PC-3 (cell line): ENCODE data around the gene ZNF592. TPM values are rescaled to one million over a fixed set of nuclear protein-coding genes. Genes with fewer than 3 reads are reported as not detected.

Experiments used
- ATAC-seq: fragments of 200-7000 bp; cut with Tn5 transposase; 2 replicates; pipeline ENCODE4 v1.9.1; 2020; ENCODE audit warnings: mild to moderate bottlenecking, moderate library complexity
- BruUV-seq: library from RNA; stranded (reverse); fragments of 400-500 nt; replicated peaks from 2 replicates; lab custom pipeline; 2021; lab: Mats Ljungman, UMichigan
- CTCF ChIA-PET: fragments of 300-600 bp; sonication (Branson Sonifier 250); formaldehyde crosslinking; loops from one replicate; lab custom pipeline; 2022; ENCODE audit warnings: antibody characterized with exemption; lab: Charles Lee
- POLR2A ChIA-PET: fragments of 300-600 bp; sonication (Branson Sonifier 250); formaldehyde crosslinking; loops from one replicate; lab custom pipeline; 2022; ENCODE audit warnings: antibody characterized with exemption; ENCODE audit not compliant: unreplicated experiment; lab: Charles Lee
- DNase-seq: peaks from one replicate; pipeline ENCODE4 v3.0.0-alpha.2; 2015
- H2AFZ ChIP-seq: fragments of 300-600 bp; sonication (generic); 2 replicates; pipeline ENCODE4 v1.6.0; 2016; ENCODE audit warnings: antibody characterized with exemption, low read length
- H3F3A ChIP-seq: fragments of 300-600 bp; sonication (generic); one replicate; pipeline ENCODE4 v1.6.0; 2017; ENCODE audit warnings: antibody characterized with exemption, low read length, control low read depth, mild to moderate bottlenecking; ENCODE audit not compliant: unreplicated experiment
- H3K27ac ChIP-seq: fragments of 300-600 bp; sonication (generic); 2 replicates; pipeline ENCODE4 v1.5.1; 2016; ENCODE audit warnings: mild to moderate bottlenecking, low read length
- H3K27me3 ChIP-seq: fragments of 300-600 bp; sonication (generic); 2 replicates; pipeline ENCODE4 v1.6.1; 2016; ENCODE audit warnings: low read length, mixed read lengths
- H3K36me3 ChIP-seq: fragments of 300-600 bp; sonication (generic); 2 replicates; pipeline ENCODE4 v1.6.1; 2016; ENCODE audit warnings: low read depth, mixed run types, low read length, mixed read lengths
- H3K4me1 ChIP-seq: fragments of 300-600 bp; sonication (generic); 2 replicates; pipeline ENCODE4 v1.5.1; 2016; ENCODE audit warnings: low read length; ENCODE audit not compliant: insufficient read depth
- H3K4me2 ChIP-seq: fragments of 300-600 bp; sonication (generic); 2 replicates; pipeline ENCODE4 v1.6.0; 2016; ENCODE audit warnings: low read length
- H3K4me3 ChIP-seq: fragments of 300-600 bp; sonication (generic); 2 replicates; pipeline ENCODE4 v1.5.1; 2016; ENCODE audit warnings: mild to moderate bottlenecking, low read length, mixed read lengths
- H3K79me2 ChIP-seq: fragments of 300-600 bp; sonication (generic); 2 replicates; pipeline ENCODE4 v1.6.1; 2017; ENCODE audit warnings: low read length, mixed read lengths
- H3K9ac ChIP-seq: fragments of 300-600 bp; sonication (generic); 2 replicates; pipeline ENCODE4 v1.6.0; 2016; ENCODE audit warnings: mild to moderate bottlenecking, low read length
- H3K9me2 ChIP-seq: fragments of 300-600 bp; sonication (generic); replicated peaks from 2 replicates; pipeline ENCODE4 v1.6.1; 2016; ENCODE audit warnings: mixed run types, low read length, mixed read lengths
- H3K9me3 ChIP-seq: fragments of 300-600 bp; sonication (generic); 2 replicates; pipeline ENCODE4 v1.6.1; 2016; ENCODE audit warnings: low read length, mixed read lengths
- H4K20me1 ChIP-seq: fragments of 300-600 bp; sonication (generic); 2 replicates; pipeline ENCODE4 v1.6.1; 2016; ENCODE audit warnings: low read length, mixed read lengths
- EZH2 ChIP-seq: fragments of 300-600 bp; sonication (generic); IDR thresholded peaks from one replicate; pipeline ENCODE4 v1.6.1; 2017; ENCODE audit warnings: antibody characterized with exemption, mild to moderate bottlenecking, low read length; ENCODE audit not compliant: unreplicated experiment
- EZH2phosphoT487 ChIP-seq: fragments of 300-600 bp; sonication (generic); IDR thresholded peaks from 2 replicates; pipeline ENCODE4 v1.6.1; 2018; ENCODE audit warnings: mild to moderate bottlenecking, antibody characterized with exemption, low read length, borderline replicate concordance
- intact Hi-C: fragments of 100-400 bp; cut with micrococcal nuclease; formaldehyde crosslinking; loops from 2 replicates; pipeline ENCODE4 v1.9.0; 2023
- total RNA-seq: library from RNA; depleted of rRNA; stranded (reverse); fragments of >200 nt; gene quantifications from 2 replicates; pipeline ENCODE4 v1.2.3, GENCODE V29; 2014; rRNA removed
- TF ChIP-seq, protein P1 (sequence below): fragments of 300-600 bp; sonication (generic); conservative IDR thresholded peaks from 2 replicates; pipeline ENCODE4 v1.5.1; 2017; ENCODE audit warnings: antibody characterized with exemption, low read depth, mild to moderate bottlenecking, low read length

ZNF592 gene
- total RNA-seq, 1 experiment from 2014 or later, result 12.3 TPM

DNA sequence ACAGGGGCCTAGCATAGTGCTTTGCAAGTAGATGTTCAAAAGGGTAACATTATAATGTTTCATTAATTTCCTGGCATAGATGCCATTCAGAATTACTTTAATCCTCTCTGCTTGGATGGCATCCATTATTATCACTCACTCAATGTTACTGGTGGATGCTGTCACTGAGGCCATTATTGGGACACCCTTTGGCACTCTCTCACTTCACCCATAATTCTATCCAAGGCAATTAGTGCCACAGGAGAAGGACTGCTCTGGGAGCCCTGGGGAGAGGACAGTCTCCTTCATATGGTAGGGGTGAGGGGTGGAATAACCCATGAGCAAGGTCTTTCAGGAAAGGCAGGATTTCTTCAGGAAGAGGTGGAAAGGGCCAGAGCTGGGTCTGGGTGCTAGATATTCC is 107.4 kb downstream of the ZNF592 start:
- Histone ChIP-seq H3K79me2 (peaks cover 12% of the 10 kb centered on the region), H3K4me2 (no peak overlapping the region), H3K9ac (no peak overlapping the region), H3K9me2 (no peaks in the 10 kb centered on the region), H3F3A (no peaks in the 10 kb centered on the region), H2AFZ (no peak overlapping the region), H3K4me1 (peaks cover 38% of the 10 kb centered on the region), H3K27me3 (no peaks in the 10 kb centered on the region), H3K4me3 (no peak overlapping the region), H4K20me1 (no peaks in the 10 kb centered on the region), H3K9me3 (no peaks in the 10 kb centered on the region), H3K27ac (no peak overlapping the region), H3K36me3 (no peaks in the 10 kb centered on the region)
- CTCF ChIA-PET, result no interaction called here
- BruUV-seq, result no TSS peak
- DNase-seq, result no peak
- intact Hi-C loops, result no loop called here
- ATAC-seq, result no peak
- POLR2A ChIA-PET, result no interaction called here
- TF ChIP-seq, protein P1, sequence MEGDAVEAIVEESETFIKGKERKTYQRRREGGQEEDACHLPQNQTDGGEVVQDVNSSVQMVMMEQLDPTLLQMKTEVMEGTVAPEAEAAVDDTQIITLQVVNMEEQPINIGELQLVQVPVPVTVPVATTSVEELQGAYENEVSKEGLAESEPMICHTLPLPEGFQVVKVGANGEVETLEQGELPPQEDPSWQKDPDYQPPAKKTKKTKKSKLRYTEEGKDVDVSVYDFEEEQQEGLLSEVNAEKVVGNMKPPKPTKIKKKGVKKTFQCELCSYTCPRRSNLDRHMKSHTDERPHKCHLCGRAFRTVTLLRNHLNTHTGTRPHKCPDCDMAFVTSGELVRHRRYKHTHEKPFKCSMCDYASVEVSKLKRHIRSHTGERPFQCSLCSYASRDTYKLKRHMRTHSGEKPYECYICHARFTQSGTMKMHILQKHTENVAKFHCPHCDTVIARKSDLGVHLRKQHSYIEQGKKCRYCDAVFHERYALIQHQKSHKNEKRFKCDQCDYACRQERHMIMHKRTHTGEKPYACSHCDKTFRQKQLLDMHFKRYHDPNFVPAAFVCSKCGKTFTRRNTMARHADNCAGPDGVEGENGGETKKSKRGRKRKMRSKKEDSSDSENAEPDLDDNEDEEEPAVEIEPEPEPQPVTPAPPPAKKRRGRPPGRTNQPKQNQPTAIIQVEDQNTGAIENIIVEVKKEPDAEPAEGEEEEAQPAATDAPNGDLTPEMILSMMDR, result no peak
- TF ChIP-seq EZH2phosphoT487 (no peak), EZH2 (no peak)

Other genes with a start within 250 kb of the ZNF592 start
- gene ZSCAN2, start 147.6 kb upstream of the ZNF592 start, total RNA-seq, result 15.0 and 18.3 TPM in 2 replicates
- 20.8 and 29.5 TPM in 2 replicates for gene WDR73, start 94.3 kb upstream of the ZNF592 start, total RNA-seq
- gene NMB, start 90.4 kb upstream of the ZNF592 start, total RNA-seq, result 20.4 and 25.9 TPM in 2 replicates
- gene SEC11A, start 32.5 kb upstream of the ZNF592 start, total RNA-seq, result 120 and 140 TPM in 2 replicates
- gene ALPK3, start 68.8 kb downstream of the ZNF592 start, total RNA-seq, result 2.4 and 6.9 TPM in 2 replicates
- 0.58 and 1.1 TPM in 2 replicates for gene SLC28A1, start 136.1 kb downstream of the ZNF592 start, total RNA-seq
- gene PDE8A, start 233.3 kb downstream of the ZNF592 start, total RNA-seq, result 44.2 and 62.0 TPM in 2 replicates